HG02981 (cell line): ENCODE data around the gene OLIG1.

ENCODE experiments used
- ATAC-seq: cut with Tn5 transposase; IDR thresholded peaks from one replicate; pipeline ENCODE4 v1.9.1; 2021; ENCODE audit warnings: mild to moderate bottlenecking, moderate library complexity; ENCODE audit not compliant: unreplicated experiment

Gene OLIG1

GRCh38 chr21:33089395-33090119 is 19.6 kb downstream of the OLIG1 start:
- ATAC-seq = no peak

DNA sequence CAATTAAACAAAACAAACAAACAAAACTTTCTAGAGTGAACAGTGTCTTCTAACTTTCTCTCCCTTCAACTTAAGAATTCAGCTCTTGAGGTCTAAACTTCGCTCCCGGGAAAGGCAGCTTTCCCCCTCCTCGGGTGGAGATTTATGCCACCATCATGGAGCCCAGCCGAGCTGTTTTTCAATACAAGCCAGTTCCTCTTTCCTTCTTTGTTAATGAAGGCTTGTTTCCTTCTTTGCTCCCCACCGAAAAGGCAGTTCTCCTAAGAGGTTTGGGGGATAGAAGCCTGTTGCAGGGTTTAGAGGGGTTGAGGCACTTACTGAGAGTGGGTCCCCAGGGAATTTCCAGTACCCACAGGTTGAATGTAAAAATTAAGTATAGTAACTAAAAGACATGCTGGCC is 26.5 kb downstream of the OLIG1 start:
- ATAC-seq = no peak

- ATAC-seq = no peak
Observed at GRCh38 chr21:33099131-33099530, 29.2 kb downstream of the OLIG1 start.

GRCh38 chr21:33101300-33101911 is 31.5 kb downstream of the OLIG1 start:
- no peak for ATAC-seq

GRCh38 chr21:33105088-33105487 is 35.1 kb downstream of the OLIG1 start:
- ATAC-seq = no peak

DNA sequence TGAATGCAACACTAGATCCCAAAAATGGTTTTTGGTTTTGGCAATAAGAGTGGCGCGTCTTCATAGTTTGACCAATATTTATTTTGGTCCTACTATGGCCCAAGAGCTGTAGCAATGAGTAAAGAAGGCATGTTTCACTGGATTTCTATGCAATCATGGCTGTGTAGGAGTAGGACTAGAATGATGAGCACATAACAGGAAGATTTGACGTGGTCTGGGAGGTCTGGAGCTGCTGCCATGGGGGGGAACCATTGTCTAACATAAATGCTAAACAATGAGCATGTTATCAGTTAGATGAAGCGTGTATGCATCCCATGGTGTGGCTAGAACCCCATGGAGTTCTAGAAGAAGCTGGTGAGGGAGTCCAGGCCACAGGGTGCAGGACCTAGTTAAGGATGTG is 38.3 kb downstream of the OLIG1 start:
- no peak for ATAC-seq

DNA sequence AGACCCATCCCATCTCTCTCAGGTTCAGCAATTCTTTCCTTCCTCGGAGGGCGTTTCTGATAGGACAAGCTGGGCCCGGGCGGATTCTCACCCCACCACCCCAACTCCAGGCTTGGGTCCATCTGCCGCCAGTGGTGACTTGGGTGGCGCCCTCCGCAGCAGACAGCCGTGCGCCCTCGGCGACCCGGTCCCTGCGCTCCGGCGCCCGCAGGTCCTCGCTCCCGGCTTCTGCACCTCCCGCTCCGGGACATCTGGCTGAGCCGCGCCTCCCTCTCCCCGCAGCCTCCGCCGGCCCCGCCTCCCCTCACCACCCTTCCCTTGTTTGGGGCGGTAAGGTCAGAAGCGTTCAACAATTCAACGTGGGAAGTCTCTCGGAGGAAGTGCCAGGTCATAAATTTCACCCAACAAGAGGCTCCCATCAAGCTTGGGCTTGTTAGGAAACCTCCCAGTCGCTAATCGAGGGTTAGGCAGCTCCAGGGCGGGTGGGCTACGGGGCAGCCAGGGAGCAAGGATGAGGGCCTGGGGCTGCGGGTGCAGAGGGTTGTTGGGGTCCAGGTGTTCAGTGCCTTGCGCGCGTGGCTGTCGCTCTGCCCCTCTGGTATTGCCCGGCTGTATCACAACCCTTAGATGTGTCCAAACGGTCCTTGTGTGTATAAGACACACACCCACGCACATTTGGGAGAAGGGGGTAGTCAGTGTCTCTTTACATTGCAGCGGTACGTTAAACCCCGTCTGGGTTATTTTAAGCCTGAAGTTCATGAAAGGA is 39.8 kb downstream of the OLIG1 start:
- no peak for ATAC-seq

- ATAC-seq = no peak
Observed at GRCh38 chr21:33110340-33110715, 40.4 kb downstream of the OLIG1 start.

DNA sequence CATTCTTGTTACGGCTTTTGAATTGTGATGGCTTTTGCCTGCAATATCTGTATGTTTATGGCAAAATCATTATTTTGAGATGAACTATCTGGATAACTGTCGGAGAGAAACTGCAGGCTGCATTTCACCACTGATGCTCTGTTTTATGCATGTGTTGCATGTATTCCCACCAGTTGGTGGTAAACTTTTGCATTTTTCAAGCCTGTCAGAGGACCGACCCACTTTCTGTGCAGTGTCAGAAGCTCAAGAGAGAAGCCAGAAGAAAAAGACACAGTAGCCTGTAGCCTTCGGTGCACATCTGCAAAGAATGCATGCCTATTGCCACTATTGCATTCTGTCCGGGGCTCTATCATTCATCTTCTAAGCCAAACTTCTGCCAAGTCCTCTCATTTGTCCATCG is 41.6 kb downstream of the OLIG1 start:
- ATAC-seq = no peak

DNA sequence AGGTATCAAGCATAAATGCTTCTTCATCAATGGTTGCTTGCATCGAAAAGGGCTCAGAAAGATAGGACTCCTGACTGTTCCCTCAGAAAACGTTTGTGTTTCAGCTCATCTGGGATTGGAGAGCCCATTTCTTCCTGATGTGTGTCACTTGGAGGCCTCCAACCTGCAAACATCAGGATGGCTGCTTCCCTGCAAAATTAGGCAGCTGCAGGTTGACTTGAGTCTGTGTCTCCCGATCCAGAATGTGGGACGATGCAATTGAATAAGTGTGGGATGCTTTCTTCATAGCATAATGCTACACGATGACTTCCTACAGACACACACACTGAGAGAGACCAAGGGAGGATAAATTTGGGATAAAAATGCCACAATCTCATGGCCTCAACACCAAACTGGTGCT is 42.2 kb downstream of the OLIG1 start:
- ATAC-seq = no peak

GRCh38 chr21:33112681-33113080 is 42.7 kb downstream of the OLIG1 start:
- no peak for ATAC-seq

GRCh38 chr21:33113131-33113530 is 43.2 kb downstream of the OLIG1 start:
- no peak for ATAC-seq

DNA sequence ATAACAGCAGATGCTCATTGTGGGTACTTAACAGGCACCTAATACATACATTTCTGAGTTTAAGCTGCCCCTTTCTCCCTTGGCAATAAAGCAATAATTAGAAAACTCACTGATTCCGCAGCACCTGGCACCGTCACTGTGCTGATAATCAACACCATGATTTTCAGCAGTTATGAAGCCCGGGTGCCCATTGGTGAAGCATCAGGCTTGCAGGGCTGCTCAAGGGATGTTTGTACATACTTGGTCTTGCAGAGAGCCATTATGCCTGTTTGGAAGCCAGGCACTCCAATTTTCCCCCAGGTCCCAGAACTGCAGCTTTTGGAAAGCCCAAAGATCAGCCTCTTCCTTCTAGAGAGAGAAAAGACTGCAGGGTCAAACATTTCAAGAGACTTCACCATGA is 44.3 kb downstream of the OLIG1 start:
- no peak for ATAC-seq

- ATAC-seq = no peak
Observed at GRCh38 chr21:33115631-33116510, 45.9 kb downstream of the OLIG1 start.

DNA sequence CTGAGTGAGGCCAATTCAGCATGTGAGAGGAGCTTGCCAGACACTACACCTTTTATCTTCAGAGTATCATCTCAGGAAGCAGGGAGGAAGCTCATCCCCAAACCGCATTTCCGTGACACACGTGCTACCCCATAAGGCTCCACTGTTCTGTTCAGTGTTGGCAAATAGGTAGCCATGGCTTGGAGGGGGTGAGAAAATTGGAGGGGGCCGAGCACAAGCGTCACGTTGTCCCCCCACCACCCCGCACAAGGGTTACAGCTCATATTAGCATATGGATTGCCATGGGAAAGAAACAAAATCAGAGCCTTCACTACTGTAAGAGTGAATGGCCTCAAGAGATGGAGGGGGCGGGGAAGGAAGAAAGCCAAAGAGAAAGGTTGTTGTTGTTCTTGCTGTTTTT is 46.7 kb downstream of the OLIG1 start:
- no peak for ATAC-seq

DNA sequence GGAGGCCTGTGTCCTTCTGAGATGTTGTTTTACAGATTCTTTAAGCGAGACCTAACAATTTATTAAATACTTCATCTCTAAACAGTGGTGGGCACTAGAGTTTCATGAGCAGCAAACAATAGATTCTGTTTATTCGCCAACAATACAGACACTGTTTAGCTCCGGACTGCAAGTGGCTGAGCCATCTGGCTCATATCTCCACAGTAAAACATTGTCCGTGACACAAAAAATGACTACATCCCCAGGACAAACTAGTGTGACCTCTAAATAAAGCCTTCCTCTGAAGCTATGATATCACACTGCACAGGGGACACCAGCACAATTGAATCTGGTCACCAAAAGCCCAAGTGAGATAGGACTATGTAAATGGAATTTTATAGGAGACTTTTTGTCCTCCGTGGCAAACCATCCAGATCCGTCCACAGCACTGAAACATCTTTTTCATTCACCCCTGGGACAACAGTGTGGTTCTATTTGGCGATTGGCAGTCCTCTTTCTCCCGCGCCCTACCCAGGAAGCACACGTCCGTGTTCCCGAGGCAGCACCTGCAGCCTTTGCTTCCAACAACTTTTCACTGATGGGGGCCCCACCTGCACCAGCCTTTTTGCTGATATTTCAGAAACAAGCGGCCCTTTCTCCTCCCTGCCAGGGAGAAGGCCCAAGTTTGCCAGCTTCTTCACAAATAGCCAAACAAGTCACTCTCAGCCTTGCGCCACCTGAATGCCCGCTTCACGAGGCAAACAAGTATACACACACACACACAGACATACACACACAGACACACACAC is 47.4 kb downstream of the OLIG1 start:
- no peak for ATAC-seq
